AG08396 (cell line): ENCODE measurements around the gene ASB14.
"Not testable (repeated sequence)": the region's sequence is repeated elsewhere in the genome, so short reads cannot be mapped to it uniquely, and the experiment has no call there.

Source experiments
- DNase-seq: peaks from one replicate; pipeline ENCODE4 v3.0.0; 2012; ENCODE audit warnings: low spot score, mixed read lengths

Gene ASB14

DNA sequence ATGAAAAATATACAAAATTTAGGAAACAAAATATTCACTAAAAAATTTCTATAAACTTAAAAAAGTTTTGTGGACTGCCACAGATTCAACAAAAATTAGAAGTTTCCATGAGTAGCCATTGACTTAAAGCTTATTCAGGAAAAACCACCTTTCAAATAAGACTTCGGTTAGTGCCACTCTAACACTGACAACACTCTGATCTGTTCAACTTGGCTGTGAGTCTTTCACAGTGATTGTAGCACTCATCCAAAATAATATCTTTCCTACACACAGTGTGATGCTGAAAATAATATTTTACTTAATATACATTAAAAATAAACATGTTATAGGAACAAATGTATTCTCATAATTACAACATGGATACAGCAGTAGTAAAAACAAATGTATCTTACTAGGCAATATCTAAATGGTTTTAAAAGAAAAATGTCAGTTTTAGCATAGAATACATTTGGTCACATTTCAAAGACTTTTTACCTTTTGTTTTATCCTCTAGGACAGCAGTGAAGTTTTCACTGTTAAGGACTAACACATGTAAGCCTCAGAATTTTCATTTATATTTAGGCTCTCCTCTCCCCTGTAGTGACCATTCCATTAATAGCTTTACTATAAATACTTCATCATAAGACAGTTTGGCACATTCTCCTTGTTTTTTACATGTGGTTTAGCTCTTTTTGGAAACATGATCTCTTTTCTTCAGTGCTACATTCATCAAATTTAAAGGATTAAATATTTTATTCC, at the start of gene ASB14:
ASB14 (minus strand) TSS at position 527 of the 738 bp plus-strand sequence. CDS start 652 bp downstream, outside the sequence.
- no peak for DNase-seq

DNA sequence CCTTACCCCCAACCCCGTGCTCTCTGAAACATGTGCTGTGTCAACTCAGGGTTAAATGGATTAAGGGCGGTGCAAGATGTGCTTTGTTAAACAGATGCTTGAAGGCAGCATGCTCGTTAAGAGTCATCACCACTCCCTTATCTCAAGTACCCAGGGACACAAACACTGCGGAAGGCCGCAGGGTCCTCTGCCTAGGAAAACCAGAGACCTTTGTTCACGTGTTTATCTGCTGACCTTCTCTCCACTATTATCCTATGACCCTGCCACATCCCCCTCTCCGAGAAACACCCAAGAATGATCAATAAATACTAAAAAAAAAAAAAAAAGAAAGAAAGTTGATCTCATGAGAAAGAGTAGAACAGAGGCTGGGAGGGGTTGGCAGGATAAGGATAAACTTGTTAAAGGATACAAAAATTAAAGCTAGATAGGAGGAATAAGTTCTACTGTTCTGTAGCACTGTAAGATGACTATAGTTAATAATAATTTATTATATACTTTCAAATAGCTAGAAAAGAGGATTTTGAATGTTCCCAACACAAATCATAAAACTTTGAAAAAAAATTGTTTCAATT, 46.7 kb upstream of the ASB14 start:
- DNase-seq, result not testable (repeated sequence)

- not testable (repeated sequence) for DNase-seq
Measured at GRCh38 chr3:57338272-57339070, 46.0 kb upstream of the ASB14 start.

DNA sequence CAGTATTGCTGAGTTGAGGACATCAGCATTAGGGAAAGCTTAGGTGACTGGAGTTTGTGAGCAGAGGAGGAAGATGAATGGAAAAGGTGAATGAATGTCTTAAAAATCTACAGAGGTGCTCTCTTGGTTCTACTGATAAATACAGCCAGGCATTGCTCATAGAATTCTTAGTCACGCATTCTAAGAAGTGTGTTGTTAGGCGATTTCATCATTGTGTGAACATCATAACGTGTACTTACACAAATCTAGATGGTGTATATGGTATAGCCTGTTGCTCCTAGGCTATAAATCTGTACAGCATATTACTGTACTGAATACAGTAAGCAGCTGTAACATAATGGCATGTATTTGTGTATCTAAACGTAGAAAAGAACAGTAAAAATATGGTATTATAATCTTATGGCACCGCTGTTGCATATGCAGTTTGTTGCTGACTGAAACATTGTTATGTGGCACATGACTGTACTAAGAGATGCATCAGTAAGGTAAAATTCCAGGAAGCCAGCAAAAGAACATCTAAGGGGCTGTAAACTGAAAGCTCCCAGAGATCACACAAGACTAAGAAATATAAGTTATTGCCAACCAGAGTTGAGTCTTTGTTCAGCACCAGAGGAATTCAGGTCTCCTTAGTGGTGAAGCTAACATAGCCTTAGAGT, 42.9 kb upstream of the ASB14 start:
- no peak for DNase-seq

DNA sequence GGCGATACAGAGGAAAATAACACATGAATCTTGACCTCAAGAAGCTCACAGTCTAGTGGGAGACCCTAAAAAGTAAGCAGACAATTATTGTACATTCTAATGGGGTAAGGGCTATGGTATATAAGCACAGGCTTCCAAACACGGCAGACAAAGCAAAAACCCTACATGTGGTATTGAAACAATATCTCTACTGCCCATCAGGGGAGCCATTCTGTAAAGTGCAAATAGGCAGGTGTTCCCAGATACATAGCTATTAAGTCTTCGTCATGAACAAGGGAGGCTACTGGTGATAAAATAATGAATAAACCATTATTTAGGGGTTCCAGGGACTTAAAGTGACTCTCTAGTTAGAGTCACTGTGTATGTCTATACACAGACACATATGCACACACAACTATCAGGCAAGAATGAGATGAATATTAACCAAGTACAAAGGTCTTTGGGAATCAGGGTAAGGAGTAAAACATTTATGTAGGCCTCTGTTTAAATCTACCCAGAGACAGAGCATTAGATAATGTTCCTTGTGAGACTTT, 38.7 kb upstream of the ASB14 start:
- DNase-seq, result no peak

GRCh38 chr3:57326498-57326897, 34.0 kb upstream of the ASB14 start:
- DNase-seq, result not testable (repeated sequence)

- DNase-seq, result no peak
Measured at GRCh38 chr3:57314204-57314603, 21.7 kb upstream of the ASB14 start.

DNA sequence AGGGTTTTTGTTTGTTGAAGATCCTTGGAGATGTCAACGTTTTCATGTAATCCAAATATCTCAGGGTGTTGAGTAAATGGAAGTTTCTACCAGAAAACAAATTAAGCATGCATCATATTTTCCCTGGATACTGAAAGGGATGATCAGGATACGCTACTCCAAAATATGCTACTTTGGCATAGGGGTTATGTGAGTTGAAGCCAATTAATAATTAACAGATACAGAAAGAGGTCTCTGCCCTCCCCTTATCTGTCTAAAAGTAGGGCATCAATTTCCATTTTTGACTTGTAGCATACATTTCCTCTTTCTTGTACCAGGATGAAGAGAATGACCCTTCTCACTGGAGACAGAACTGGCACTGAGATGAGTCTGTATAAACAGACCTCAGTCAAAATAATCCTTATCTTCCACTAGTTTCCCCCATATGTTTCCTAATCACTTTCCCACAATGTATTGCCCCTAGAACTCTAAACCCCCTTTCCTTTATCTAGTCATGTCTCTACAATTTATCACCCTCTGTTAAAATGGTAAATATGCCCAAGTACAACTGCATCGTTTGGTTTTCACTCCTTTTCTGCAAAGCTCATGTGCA, 17.4 kb upstream of the ASB14 start:
- no peak for DNase-seq

DNA sequence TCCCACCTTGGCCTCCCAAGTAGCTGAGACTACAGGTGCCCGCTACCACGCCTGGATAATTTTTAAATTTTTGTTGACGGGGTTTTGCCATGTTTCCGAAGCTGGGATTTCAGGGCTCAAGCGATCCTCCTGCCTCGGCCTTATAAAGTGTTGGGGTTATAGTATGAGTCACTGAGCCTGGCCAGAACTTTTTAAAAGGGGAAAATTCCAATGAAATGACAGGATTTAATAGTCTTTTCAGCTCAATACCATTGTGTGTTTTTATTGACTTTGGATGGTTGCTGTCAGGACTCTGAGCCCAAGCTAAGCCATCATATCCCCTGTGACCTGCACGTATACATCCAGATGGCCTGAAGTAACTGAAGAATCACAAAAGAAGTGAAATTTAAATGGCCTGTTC, 11.0 kb upstream of the ASB14 start:
- DNase-seq, result not testable (repeated sequence)

GRCh38 chr3:57298041-57298440, 5.6 kb upstream of the ASB14 start:
- no peak for DNase-seq

GRCh38 chr3:57292897-57293526, 527 bp upstream of the ASB14 start:
- DNase-seq, result no peak

DNA sequence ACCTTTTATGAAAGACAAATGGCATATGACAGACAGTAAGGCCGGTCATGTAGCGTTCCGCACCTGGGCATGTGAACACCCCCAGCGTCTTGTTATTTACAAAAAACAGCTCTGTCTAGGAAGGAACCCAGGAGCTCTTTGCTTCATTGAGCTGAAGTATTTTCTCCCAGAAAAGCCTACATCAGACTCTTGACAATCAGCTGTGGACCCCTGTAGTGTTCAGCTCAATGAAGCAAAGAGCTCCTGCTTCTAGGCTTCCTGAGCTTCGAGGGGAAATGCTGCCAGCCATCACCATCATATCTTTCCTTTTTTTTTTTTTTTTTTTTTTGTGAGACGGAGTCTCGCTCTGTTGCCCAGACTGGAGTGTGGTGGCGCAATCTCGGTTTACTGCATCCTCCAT, 4.1 kb downstream of the ASB14 start:
- DNase-seq, result no peak

DNA sequence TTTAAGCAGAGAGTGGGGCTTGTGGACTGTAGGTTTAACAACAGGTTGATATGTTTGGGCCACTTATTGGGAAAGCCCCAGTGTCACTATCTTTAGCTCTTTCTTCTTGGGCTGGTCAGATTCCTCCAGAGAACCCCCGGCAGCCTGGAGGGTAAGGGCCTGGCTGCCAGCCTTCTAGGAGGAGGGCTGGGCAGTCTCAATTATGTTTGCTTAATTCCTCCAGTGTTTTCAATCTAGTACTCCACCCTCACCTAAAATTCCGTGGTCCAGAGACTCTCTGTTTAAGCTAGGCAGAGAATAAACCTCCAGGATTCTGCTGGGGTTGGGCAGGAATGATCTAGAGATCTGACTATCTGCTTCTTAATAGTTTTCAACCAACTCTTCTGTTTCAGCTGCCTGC, 5.3 kb downstream of the ASB14 start:
- no peak for DNase-seq

GRCh38 chr3:57283334-57283733, 9.2 kb downstream of the ASB14 start:
- DNase-seq, result no peak

DNA sequence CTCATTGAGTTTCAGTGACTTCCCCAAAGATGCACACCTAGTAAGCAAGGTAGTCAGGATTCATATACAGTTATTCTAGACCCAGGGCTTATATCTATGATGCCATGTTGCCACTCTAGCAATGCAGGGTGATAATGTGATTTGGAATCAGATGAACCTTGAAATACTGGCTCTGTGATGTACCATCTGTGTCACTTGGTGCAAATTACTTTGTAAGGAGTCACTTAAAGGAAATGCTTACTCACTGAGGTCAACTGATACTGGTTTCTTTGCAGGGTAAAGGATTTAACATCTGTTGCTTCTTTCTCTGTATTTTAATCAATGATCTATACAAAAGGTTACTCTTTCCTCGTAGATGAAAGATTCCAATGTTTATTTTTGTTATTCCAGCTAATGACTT, 10.8 kb downstream of the ASB14 start:
- DNase-seq, result no peak

DNA sequence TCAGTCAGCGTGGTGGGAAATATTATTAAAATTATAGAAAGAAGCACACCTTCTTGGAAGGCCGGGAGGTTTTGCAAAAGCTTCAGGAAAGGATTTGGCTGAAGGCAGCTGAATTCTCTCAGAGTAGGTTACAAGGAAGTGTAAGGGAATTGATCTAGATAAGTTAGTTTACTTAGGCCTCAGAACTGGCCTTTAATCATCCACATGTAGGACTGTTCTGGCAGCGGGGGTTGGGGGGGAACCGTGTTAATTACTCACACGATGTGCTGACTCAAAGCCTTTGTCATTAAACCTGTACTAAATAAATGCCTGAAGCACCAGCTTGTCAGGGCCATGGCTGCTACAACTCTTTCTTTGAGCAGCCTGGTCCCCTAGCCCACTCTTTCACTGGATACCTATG, 12.8 kb downstream of the ASB14 start:
- DNase-seq, result no peak

- no peak for DNase-seq
Measured at GRCh38 chr3:57278237-57278636, 14.2 kb downstream of the ASB14 start.

DNA sequence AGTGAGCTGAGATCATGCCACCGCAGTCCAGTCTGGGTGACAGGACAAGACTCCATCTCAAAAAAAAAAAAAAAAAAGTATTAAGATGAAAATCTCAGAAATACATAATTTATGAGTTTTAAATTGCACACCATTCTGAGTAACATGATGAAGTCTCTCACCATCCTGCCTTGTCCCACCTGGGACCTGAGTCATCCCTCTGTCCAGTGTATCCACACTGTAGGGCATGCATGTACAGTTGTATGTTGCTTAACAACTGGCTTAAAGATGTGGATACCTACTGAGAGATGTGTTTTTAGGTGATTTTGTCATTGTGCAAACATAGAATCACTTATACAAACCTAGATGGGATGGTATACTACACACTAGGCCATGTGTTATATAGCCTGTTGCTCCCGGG, 17.1 kb downstream of the ASB14 start:
- no peak for DNase-seq

GRCh38 chr3:57274845-57275244, 17.6 kb downstream of the ASB14 start:
- DNase-seq, result no peak

- DNase-seq, result no peak
Measured at GRCh38 chr3:57268416-57268815, 24.1 kb downstream of the ASB14 start.

- no peak for DNase-seq
Measured at GRCh38 chr3:57261929-57262328, 30.6 kb downstream of the ASB14 start.
